CD4-positive, CD25-positive, alpha-beta regulatory T cell (primary cell): ENCODE results near the gene ALG9. TPM values are rescaled to one million over a fixed set of nuclear protein-coding genes. Genes with fewer than 3 reads are reported as not detected.

Experiments used
- ATAC-seq, 2 donors: fragments of 150-1000 bp; cut with Tn5 transposase; one replicate each; pipeline ENCODE4 v1.10.0; 2021; ENCODE audit warnings: low read depth in 2 of 2, moderate number of reproducible peaks in 2 of 2, moderate library complexity in 1 of 2
- DNase-seq, 3 donors: peaks; one replicate each; pipeline versions ENCODE4 v3.0.0 to v3.0.0-alpha.2; 2012 to 2022; ENCODE audit warnings: mixed read lengths in 1 of 3
- H3K27ac ChIP-seq: one replicate; pipeline ENCODE4 v1.7.0; 2013; ENCODE audit warnings: mild to moderate bottlenecking, low read length; ENCODE audit not compliant: insufficient read depth, poor library complexity, severe bottlenecking
- H3K27me3 ChIP-seq: one replicate; pipeline ENCODE4 v1.7.0; 2013; ENCODE audit warnings: low read length; ENCODE audit not compliant: control insufficient read depth, insufficient read depth
- H3K36me3 ChIP-seq: one replicate; pipeline ENCODE4 v1.7.0; 2013; ENCODE audit warnings: mild to moderate bottlenecking, low read length, moderate library complexity; ENCODE audit not compliant: control insufficient read depth, insufficient read depth
- H3K4me1 ChIP-seq: 2 replicates; pipeline ENCODE4 v1.7.0; 2013; ENCODE audit warnings: mild to moderate bottlenecking, low read length; ENCODE audit not compliant: insufficient read depth, control insufficient read depth, poor library complexity, severe bottlenecking
- H3K4me3 ChIP-seq: one replicate; pipeline ENCODE4 v1.7.0; 2013; ENCODE audit warnings: low read depth, mild to moderate bottlenecking, low read length, moderate library complexity
- H3K9me3 ChIP-seq, 2 experiments: 1 replicate in 1 of 2; 2 replicates in 1 of 2; pipeline ENCODE4 v1.7.0; 2013; ENCODE audit warnings: low read length in 2 of 2, mild to moderate bottlenecking in 1 of 2, moderate library complexity in 1 of 2; ENCODE audit not compliant: control insufficient read depth in 2 of 2
- H3K27ac Mint-ChIP-seq, 3 donors: one replicate each; pipeline ENCODE4 v1.8.0; 2020 to 2022; ENCODE audit warnings: mild to moderate bottlenecking in 3 of 3, mixed read lengths in 3 of 3, moderate library complexity in 2 of 3
- H3K27me3 Mint-ChIP-seq: one replicate; pipeline ENCODE4 v1.8.0; 2022; ENCODE audit warnings: mild to moderate bottlenecking, mixed read lengths
- H3K36me3 Mint-ChIP-seq: one replicate; pipeline ENCODE4 v1.8.0; 2020; ENCODE audit warnings: mixed read lengths
- H3K4me1 Mint-ChIP-seq, 4 donors: one replicate each; pipeline ENCODE4 v1.8.0; 2020 to 2022; ENCODE audit warnings: mixed read lengths in 4 of 4, mild to moderate bottlenecking in 1 of 4
- H3K4me3 Mint-ChIP-seq, 4 donors: one replicate each; pipeline ENCODE4 v1.8.0; 2020 to 2022; ENCODE audit warnings: mild to moderate bottlenecking in 4 of 4, mixed read lengths in 4 of 4, moderate library complexity in 3 of 4
- H3K9me3 Mint-ChIP-seq, 7 donors: one replicate each; pipeline ENCODE4 v1.8.0; 2020 to 2022; ENCODE audit warnings: mixed read lengths in 7 of 7, mild to moderate bottlenecking in 3 of 7, moderate library complexity in 2 of 7
- polyA plus RNA-seq, 4 donors: library from polyadenylated mRNA; unstranded; fragments of 300-500 nt; fragmentation: Illumina TruSeq; gene quantifications; one replicate each; pipeline ENCODE4 v1.2.3, GENCODE V29; 2021
- total RNA-seq: library from RNA; stranded (reverse); gene quantifications from one replicate; pipeline ENCODE4 v1.2.3, GENCODE V29; 2022

ALG9 gene
- total and polyA plus RNA-seq, 5 donors from 2014 or later = 13.9 to 30.6 (median 16.8) TPM

DNA sequence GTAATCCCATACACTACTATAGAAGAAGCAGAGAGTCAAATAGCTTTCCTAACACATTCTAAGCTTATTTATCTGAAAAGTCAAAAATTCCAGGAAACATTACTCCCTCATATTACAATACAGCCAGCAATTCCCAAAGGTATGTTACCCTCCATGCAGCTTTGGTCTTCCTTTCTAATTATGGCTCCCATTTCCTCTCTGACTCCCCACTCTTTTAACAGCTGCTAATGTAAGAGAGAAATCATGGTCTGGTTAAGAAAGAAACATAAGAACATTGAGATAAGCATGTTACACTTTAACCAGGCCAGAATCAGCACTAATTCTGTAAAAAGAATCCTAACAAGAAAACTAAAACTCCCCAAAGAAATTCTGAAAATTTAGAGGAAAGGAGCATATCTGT is 112.0 kb downstream of the ALG9 start:
- Mint-ChIP-seq H3K27ac (peak overlapping the region in 2 of 3 donors; percentile 16 to 23), H3K27me3 (no peaks in the 10 kb centered on the region), H3K9me3 (no peaks in the 10 kb centered on the region), H3K4me3 (no peak overlapping the region), H3K4me1 (peaks cover 12 to 40% (median 33%) of the 10 kb centered on the region in 4 donors), H3K36me3 (peaks cover 54% of the 10 kb centered on the region)
- H3K36me3 ChIP-seq = peaks cover 73% of the 10 kb centered on the region
- peaks cover 16% of the 10 kb centered on the region for H3K4me1 ChIP-seq
- DNase-seq = no peak
- H3K9me3 ChIP-seq = no peaks in the 10 kb centered on the region
- no peak overlapping the region for H3K27ac ChIP-seq
- ATAC-seq = no peak
- H3K27me3 ChIP-seq = no peaks in the 10 kb centered on the region
- no peak overlapping the region for H3K4me3 ChIP-seq

GRCh38 chr11:111756097-111756496 is 115.3 kb downstream of the ALG9 start:
- peaks cover 9 to 16% (median 12%) of the 10 kb centered on the region in 4 donors for H3K4me1 Mint-ChIP-seq
- no peak overlapping the region for H3K27ac Mint-ChIP-seq
- Histone ChIP-seq H3K27ac (no peak overlapping the region), H3K4me3 (no peak overlapping the region), H3K27me3 (no peaks in the 10 kb centered on the region), H3K9me3 (no peaks in the 10 kb centered on the region), H3K4me1 (no peaks in the 10 kb centered on the region), H3K36me3 (peaks cover 82% of the 10 kb centered on the region)
- no peak for ATAC-seq
- no peaks in the 10 kb centered on the region for H3K9me3 Mint-ChIP-seq
- no peaks in the 10 kb centered on the region for H3K27me3 Mint-ChIP-seq
- H3K36me3 Mint-ChIP-seq = peaks cover 46% of the 10 kb centered on the region
- no peak overlapping the region for H3K4me3 Mint-ChIP-seq
- no peak for DNase-seq

DNA sequence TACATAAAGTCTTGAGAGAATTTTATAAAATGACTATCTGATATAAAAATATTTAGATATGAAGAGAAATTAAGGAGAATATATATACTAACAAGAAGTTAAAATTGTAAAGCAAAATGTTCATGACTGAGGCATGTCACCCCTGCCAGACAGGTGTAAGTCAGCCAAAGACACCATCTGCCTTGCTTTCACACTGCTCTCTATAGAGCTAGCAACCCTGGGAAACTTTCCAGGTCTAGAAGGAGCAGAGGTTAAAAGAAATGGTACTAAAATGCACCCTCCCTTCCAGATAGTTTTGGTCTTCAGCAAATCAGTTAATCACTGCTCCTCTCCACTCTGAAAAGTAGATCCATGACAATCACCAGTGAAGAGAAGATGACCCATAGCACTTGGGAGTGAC is 121.7 kb downstream of the ALG9 start:
- Mint-ChIP-seq H3K36me3 (peaks cover 49% of the 10 kb centered on the region), H3K27me3 (no peaks in the 10 kb centered on the region), H3K27ac (no peak overlapping the region), H3K9me3 (no peaks in the 10 kb centered on the region), H3K4me1 (peaks cover 3 to 16% (median 10%) of the 10 kb centered on the region in 4 donors), H3K4me3 (no peak overlapping the region)
- H3K4me1 ChIP-seq = no peaks in the 10 kb centered on the region
- no peaks in the 10 kb centered on the region for H3K9me3 ChIP-seq
- H3K27me3 ChIP-seq = no peaks in the 10 kb centered on the region
- no peak for ATAC-seq
- H3K4me3 ChIP-seq = no peak overlapping the region
- no peak overlapping the region for H3K27ac ChIP-seq
- H3K36me3 ChIP-seq = peaks cover 92% of the 10 kb centered on the region
- no peak for DNase-seq

DNA sequence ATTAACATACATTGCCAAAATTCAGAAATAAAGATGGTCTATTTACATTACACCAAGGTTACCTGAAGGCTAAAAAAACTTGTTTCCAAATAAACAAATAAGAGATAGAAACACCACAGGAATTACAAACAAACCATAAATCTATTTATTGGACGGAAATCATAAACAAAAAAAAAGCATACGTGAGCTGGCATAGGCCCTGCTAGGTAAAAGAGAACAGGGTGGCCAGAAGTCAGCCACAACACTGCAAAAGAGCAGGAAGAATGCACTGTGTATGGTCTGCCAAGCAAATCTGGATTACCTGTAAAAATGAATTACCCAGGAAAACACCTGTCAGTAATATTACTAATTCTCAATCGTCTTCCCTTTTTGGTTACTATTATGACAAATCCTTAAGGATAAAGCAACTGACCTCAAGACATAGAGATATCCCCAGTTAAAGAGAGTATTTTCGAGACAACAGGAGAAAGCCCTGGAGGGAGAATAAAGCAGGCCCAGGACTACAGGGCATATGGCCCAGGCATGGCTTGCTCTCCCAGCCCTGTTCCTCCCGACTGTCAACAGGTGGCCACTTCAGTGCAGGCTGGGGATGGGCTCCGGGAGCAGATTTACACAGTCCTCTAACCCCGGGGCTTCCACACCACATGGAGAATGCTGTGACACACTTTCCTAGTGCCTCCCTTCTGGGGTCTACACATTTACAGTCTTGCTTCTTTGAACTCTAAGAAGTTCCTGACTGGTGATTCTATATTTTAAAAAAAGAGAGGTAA is 123.2 kb downstream of the ALG9 start:
- H3K27me3 Mint-ChIP-seq = no peaks in the 10 kb centered on the region
- Histone ChIP-seq H3K4me1 (no peaks in the 10 kb centered on the region), H3K27ac (no peak overlapping the region), H3K9me3 (no peaks in the 10 kb centered on the region), H3K27me3 (no peaks in the 10 kb centered on the region), H3K4me3 (no peak overlapping the region), H3K36me3 (peaks cover 92% of the 10 kb centered on the region)
- peaks cover 7 to 17% (median 13%) of the 10 kb centered on the region in 4 donors for H3K4me1 Mint-ChIP-seq
- H3K36me3 Mint-ChIP-seq = peaks cover 49% of the 10 kb centered on the region
- no peak for DNase-seq
- H3K27ac Mint-ChIP-seq = no peak overlapping the region
- ATAC-seq = no peak
- no peak overlapping the region for H3K4me3 Mint-ChIP-seq
- H3K9me3 Mint-ChIP-seq = no peaks in the 10 kb centered on the region

DNA sequence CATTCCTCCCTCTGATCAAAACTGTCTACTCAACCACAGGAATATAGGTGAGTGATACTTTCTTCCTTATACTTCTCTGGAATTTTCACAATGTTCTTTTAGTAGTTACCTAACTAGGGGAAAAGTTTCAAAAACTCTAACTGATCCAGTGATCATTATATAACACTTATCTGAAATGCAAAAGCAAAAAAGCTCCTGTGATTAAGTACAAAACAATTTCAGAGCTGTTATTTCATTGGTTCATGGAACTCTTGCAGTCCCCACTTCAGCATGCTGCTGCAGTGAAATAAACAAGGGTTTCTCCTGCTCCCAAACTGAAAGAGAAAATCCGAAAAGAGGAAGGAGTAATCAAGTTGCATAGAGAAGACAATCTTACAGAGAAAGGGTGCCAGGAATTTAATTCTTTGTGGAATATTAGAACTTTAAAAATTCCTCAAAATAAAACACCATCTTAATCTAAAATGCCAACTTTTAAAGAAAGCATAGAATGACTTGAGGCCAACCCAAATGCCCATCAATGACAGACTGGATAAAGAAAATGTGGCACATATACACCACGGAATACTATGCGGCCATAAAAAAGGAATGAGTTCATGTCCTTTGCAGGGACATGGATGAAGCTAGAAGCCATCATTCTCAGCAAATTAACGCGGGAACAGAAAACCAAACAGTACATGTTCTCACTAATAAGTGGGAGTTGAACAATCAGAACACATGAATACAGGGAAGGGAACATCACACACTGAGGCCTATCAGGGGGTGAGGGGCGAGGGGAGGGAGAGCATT is 125.5 kb downstream of the ALG9 start:
- Mint-ChIP-seq H3K36me3 (peaks cover 60% of the 10 kb centered on the region), H3K4me3 (no peak overlapping the region), H3K27ac (no peak overlapping the region), H3K9me3 (no peaks in the 10 kb centered on the region), H3K27me3 (no peaks in the 10 kb centered on the region), H3K4me1 (peaks cover 7 to 17% (median 11%) of the 10 kb centered on the region in 4 donors)
- Histone ChIP-seq H3K9me3 (no peaks in the 10 kb centered on the region), H3K27me3 (no peaks in the 10 kb centered on the region), H3K36me3 (peaks cover 89% of the 10 kb centered on the region), H3K4me1 (no peaks in the 10 kb centered on the region), H3K27ac (no peak overlapping the region), H3K4me3 (no peak overlapping the region)
- ATAC-seq (no peak), DNase-seq (no peak)

DNA sequence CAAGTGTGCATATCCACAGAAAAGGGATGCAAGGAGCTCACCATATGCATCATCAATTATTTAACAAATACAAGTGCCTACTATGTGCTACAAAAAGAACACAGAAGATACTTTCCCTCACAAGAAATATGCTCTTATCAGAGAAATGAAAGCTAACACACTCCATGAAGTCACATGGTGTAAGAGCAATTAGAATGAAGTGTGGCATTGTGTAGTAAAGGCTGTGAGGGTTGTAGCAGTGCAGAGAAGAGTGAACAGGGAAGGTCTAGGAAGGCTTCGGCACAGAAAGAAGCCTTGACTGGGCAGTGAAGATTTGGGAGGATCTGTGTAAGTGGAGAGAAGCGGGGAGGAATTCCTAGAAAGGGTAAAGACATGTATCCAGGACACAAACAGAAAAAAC is 127.7 kb downstream of the ALG9 start:
- H3K4me3 Mint-ChIP-seq = no peak overlapping the region
- H3K27ac Mint-ChIP-seq = peak overlapping the region in 2 of 3 donors; percentile 32 to 68
- H3K9me3 Mint-ChIP-seq = no peaks in the 10 kb centered on the region
- no peaks in the 10 kb centered on the region for H3K9me3 ChIP-seq
- no peaks in the 10 kb centered on the region for H3K27me3 ChIP-seq
- peaks cover 65% of the 10 kb centered on the region for H3K36me3 Mint-ChIP-seq
- no peak overlapping the region for H3K4me3 ChIP-seq
- no peaks in the 10 kb centered on the region for H3K27me3 Mint-ChIP-seq
- no peak overlapping the region for H3K27ac ChIP-seq
- no peaks in the 10 kb centered on the region for H3K4me1 ChIP-seq
- H3K36me3 ChIP-seq = peaks cover 86% of the 10 kb centered on the region
- peaks cover 9 to 17% (median 11%) of the 10 kb centered on the region in 4 donors for H3K4me1 Mint-ChIP-seq
- DNase-seq (no peak), ATAC-seq (no peak)

- H3K27me3 ChIP-seq = no peaks in the 10 kb centered on the region
- peaks cover 76% of the 10 kb centered on the region for H3K36me3 ChIP-seq
- H3K9me3 ChIP-seq = no peaks in the 10 kb centered on the region
- DNase-seq = no peak
- H3K4me3 ChIP-seq = no peak overlapping the region
- Mint-ChIP-seq H3K27ac (peak overlapping the region in 1 of 3 donors; percentile 33), H3K4me1 (peaks cover 4 to 12% (median 11%) of the 10 kb centered on the region in 4 donors), H3K36me3 (peaks cover 55% of the 10 kb centered on the region), H3K9me3 (no peaks in the 10 kb centered on the region), H3K4me3 (no peak overlapping the region), H3K27me3 (no peaks in the 10 kb centered on the region)
- no peaks in the 10 kb centered on the region for H3K4me1 ChIP-seq
- ATAC-seq = no peak
- H3K27ac ChIP-seq = no peak overlapping the region
Observed at GRCh38 chr11:111741751-111742150, 129.6 kb downstream of the ALG9 start.
